Measurements from ENCODE around the gene LPIN3. TPM values are rescaled to one million over a fixed set of nuclear protein-coding genes. Genes with fewer than 3 reads are reported as not detected.

LPIN3 gene
- total and polyA plus RNA-seq, 2 of the 8 experiments (the other 6 are each of a cell fraction or from before 2014, with no cell fraction given), result 3.7 to 3.9 TPM

DNA sequence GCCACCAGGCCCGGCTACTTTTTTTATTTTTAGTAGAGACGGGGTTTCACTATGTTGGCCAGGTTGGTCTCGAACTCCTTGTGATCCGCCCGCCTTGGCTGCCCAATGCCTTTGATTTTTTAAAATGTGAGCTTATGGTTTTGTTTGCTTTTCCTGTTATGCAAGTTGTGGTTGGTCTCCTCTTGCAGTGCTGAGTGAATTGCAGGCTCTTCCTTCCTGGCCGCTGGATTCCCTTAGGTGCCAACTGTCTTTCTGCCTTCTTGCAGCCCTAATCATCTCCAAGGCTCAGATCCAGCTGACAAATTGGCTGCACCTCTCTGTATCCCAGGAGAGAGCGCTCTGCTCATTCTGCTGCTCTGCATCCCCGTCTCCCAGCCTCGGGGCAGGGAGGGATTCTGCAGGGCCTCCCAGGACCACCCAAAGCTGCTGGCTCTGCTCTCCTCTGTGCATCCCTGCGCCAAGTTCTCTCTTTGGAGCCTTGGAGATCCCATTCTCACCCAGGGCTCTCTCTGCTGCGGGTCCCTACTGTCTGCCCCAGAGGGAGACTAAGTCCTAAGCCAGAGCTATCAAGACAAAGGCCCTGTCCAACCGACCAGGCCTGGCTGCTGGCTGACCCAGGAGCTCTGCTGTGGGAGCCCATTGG is 40.1 kb downstream of the LPIN3 start:
- POLR2A ChIA-PET (ENCODE audit: partially characterized antibody), result no interaction called here

More for the DNA sequence above, 40.1 kb downstream of the LPIN3 start:
- Histone ChIP-seq H2BK120ac (replicated peaks; ENCODE audit: low read depth, low read length) (no peak overlapping the region), H2BK15ac (ENCODE audit: low read length) (no peak overlapping the region), H3K4ac (replicated peaks; ENCODE audit: insufficient read length, low read depth, low read length) (no peak overlapping the region), H3K27me3 (replicated peaks in 1 of 4; ENCODE audit: control insufficient read depth in 3 of 4, extremely low read depth in 1 of 4, insufficient read depth in 3 of 4, low read length in 3 of 4) (no peaks in the 10 kb centered on the region), H2AFZ (ENCODE audit: low read length) (no peak overlapping the region), H3K79me2 (ENCODE audit: control insufficient read depth in 1 of 2, insufficient read depth in 2 of 2, low read length in 2 of 2) (no peaks in the 10 kb centered on the region), H2AK5ac (ENCODE audit: low read depth, low read length) (no peak overlapping the region), H3K18ac (ENCODE audit: extremely low read depth, low read length) (no peak overlapping the region), H4K8ac (ENCODE audit: extremely low read depth, insufficient read depth, low read length) (no peak overlapping the region), H4K91ac (replicated peaks; ENCODE audit: insufficient read length, low read length) (no peak overlapping the region), H2BK20ac (ENCODE audit: low read length) (no peak overlapping the region), H3K27ac (ENCODE audit: low read depth, low read length) (no peak overlapping the region), H3K14ac (ENCODE audit: insufficient read length) (no peak overlapping the region), H3K9ac (replicated peaks in 1 of 4; ENCODE audit: extremely low read depth in 1 of 4, low read depth in 3 of 4, low read length in 3 of 4) (no peak overlapping the region), H3K23me2 (ENCODE audit: low read depth, low read length) (no peaks in the 10 kb centered on the region), H3K4me3 (ENCODE audit: extremely low read depth in 1 of 4, insufficient read depth in 2 of 4, low read depth in 3 of 4, low read length in 4 of 4) (no peak overlapping the region), H3K56ac (replicated peaks; ENCODE audit: insufficient read length, low read depth, low read length) (no peak overlapping the region), H3K4me2 (ENCODE audit: insufficient read depth in 1 of 2, low read depth in 2 of 2, low read length in 2 of 2) (no peak overlapping the region), H3K4me1 (replicated peaks in 1 of 4; ENCODE audit: control insufficient read depth in 3 of 4, insufficient read depth in 4 of 4, low read length in 3 of 4) (no peaks in the 10 kb centered on the region; a peak in 1 of 7 replicates), H3K9me3 (ENCODE audit: insufficient read depth in 2 of 2, low read depth in 1 of 2, low read length in 1 of 2) (no peaks in the 10 kb centered on the region), H4K20me1 (replicated peaks in 1 of 2; ENCODE audit: control insufficient read depth in 1 of 2, insufficient read depth in 2 of 2, low read length in 2 of 2) (no peaks in the 10 kb centered on the region), H3K23ac (ENCODE audit: insufficient read length) (no peak overlapping the region), H4K5ac (ENCODE audit: insufficient read length, low read depth, low read length) (no peak overlapping the region), H2BK12ac (ENCODE audit: low read depth, low read length) (no peak overlapping the region), H3K36me3 (ENCODE audit: control insufficient read depth in 2 of 4, insufficient read depth in 4 of 4, low read length in 3 of 4) (no peaks in the 10 kb centered on the region), H2BK5ac (ENCODE audit: low read depth, low read length) (no peak overlapping the region), H3K79me1 (ENCODE audit: low read depth, low read length) (no peaks in the 10 kb centered on the region)
- DNase-seq (ENCODE audit: low read depth in 1 of 2, low spot score in 2 of 2) (no peak), FAIRE-seq (no peak)
- 85% methylated on average over 12 of the region's 12 CpGs; no CpG with 5 or more reads in 1 of the 2 experiments for WGBS, 2 experiments (ENCODE audit: extremely low coverage in 1 of 2, insufficient coverage in 1 of 2, insufficient read length in 1 of 2, insufficient replicate concordance in 2 of 2, low coverage in 1 of 2, low lambda C conversion rate in 2 of 2, missing lambda C conversion rate in 1 of 2)
- CTCF ChIA-PET (ENCODE audit: partially characterized antibody), result interaction anchor here (0.7 to 1.7 kb wide), 6 partner anchors 15 to 166 kb away, joined by 3 to 5 read pairs (median 4); no protein-coding TSS in a partner anchor
- TF ChIP-seq JUN (IDR thresholded peaks at IDR 0.05; ENCODE audit: low read depth, low read length) (no peak), JUND (IDR thresholded peaks at IDR 0.05; ENCODE audit: low read length) (no peak), RAD21 (IDR thresholded peaks at IDR 0.05 in 1 of 2, conservative IDR thresholded peaks at IDR 0.05 in 1 of 2; ENCODE audit: low read depth in 2 of 2, low read length in 2 of 2) (peak; percentile 43 to 53)
- TF ChIP-seq, protein P1, sequence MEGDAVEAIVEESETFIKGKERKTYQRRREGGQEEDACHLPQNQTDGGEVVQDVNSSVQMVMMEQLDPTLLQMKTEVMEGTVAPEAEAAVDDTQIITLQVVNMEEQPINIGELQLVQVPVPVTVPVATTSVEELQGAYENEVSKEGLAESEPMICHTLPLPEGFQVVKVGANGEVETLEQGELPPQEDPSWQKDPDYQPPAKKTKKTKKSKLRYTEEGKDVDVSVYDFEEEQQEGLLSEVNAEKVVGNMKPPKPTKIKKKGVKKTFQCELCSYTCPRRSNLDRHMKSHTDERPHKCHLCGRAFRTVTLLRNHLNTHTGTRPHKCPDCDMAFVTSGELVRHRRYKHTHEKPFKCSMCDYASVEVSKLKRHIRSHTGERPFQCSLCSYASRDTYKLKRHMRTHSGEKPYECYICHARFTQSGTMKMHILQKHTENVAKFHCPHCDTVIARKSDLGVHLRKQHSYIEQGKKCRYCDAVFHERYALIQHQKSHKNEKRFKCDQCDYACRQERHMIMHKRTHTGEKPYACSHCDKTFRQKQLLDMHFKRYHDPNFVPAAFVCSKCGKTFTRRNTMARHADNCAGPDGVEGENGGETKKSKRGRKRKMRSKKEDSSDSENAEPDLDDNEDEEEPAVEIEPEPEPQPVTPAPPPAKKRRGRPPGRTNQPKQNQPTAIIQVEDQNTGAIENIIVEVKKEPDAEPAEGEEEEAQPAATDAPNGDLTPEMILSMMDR (IDR thresholded peaks at IDR 0.05; ENCODE audit: control extremely low read depth in 1 of 3, insufficient read depth in 1 of 3, low read depth in 1 of 3, low read length in 3 of 3), result peak in 2 of 3 experiments; percentile 7 to 28; a peak in 2 of 4 replicates

Data from H1 (cell line).